Colon (tissue), 2 donors: ENCODE data around the gene MMP2.

Experiments used
- FAIRE-seq: peaks from 2 replicates; lab custom pipeline; 2012; peaks lifted over from hg19 to GRCh38; lab: Jason Lieb, UNC
- donor health status: control.
- donor health status: control.

Gene MMP2

GRCh38 chr16:55515111-55515510, 36.1 kb downstream of the MMP2 start:
- FAIRE-seq = no peak

- no peak for FAIRE-seq
Observed at GRCh38 chr16:55521792-55522191, 42.8 kb downstream of the MMP2 start.

GRCh38 chr16:55526441-55526840, 47.4 kb downstream of the MMP2 start:
- FAIRE-seq = no peak

- FAIRE-seq = no peak
Observed at GRCh38 chr16:55527885-55528284, 48.9 kb downstream of the MMP2 start.

GRCh38 chr16:55529018-55529417, 50.0 kb downstream of the MMP2 start:
- FAIRE-seq = no peak

GRCh38 chr16:55530316-55530856, 51.4 kb downstream of the MMP2 start:
- FAIRE-seq = no peak

GRCh38 chr16:55532227-55532626, 53.2 kb downstream of the MMP2 start:
- no peak for FAIRE-seq

GRCh38 chr16:55534756-55535155, 55.8 kb downstream of the MMP2 start:
- FAIRE-seq = no peak

GRCh38 chr16:55539049-55539448, 60.1 kb downstream of the MMP2 start:
- FAIRE-seq = no peak

GRCh38 chr16:55539488-55539887, 60.5 kb downstream of the MMP2 start:
- FAIRE-seq = no peak

- no peak for FAIRE-seq
Observed at GRCh38 chr16:55540221-55540620, 61.2 kb downstream of the MMP2 start.

GRCh38 chr16:55542459-55543082, 63.6 kb downstream of the MMP2 start:
- no peak for FAIRE-seq

GRCh38 chr16:55543472-55543871, 64.5 kb downstream of the MMP2 start:
- no peak for FAIRE-seq

GRCh38 chr16:55552621-55553020, 73.6 kb downstream of the MMP2 start:
- no peak for FAIRE-seq

GRCh38 chr16:55555436-55555835, 76.4 kb downstream of the MMP2 start:
- no peak for FAIRE-seq
